Activated naive CD4-positive, alpha-beta T cell treated with anti-CD3 and anti-CD28 coated beads, Interleukin-2, amount 10 ng/mL, durations not matched to agents 7 days and 5 days (primary cell): ENCODE data around the gene RAD51.

ENCODE experiments used
- CTCF ChIA-PET: fragments of 350-600 bp; sonication (Branson Sonifier 250); formaldehyde crosslinking; loops from one replicate; lab custom pipeline; 2021; ENCODE audit warnings: antibody characterized with exemption; lab: Charles Lee
- DNase-seq: peaks from one replicate; pipeline ENCODE4 v3.0.0-alpha.2; 2020
- H3K27ac Mint-ChIP-seq: one replicate; pipeline ENCODE4 v1.8.0; 2021; ENCODE audit warnings: mild to moderate bottlenecking, moderate library complexity, mixed read lengths
- H3K27me3 Mint-ChIP-seq: one replicate; pipeline ENCODE4 v1.8.0; 2021; ENCODE audit warnings: mild to moderate bottlenecking, mixed read lengths
- H3K36me3 Mint-ChIP-seq: one replicate; pipeline ENCODE4 v1.8.0; 2021; ENCODE audit warnings: mixed read lengths
- H3K4me1 Mint-ChIP-seq: one replicate; pipeline ENCODE4 v1.8.0; 2021; ENCODE audit warnings: mixed read lengths
- H3K4me3 Mint-ChIP-seq: one replicate; pipeline ENCODE4 v1.8.0; 2021; ENCODE audit warnings: mild to moderate bottlenecking, moderate library complexity, mixed read lengths
- H3K9me3 Mint-ChIP-seq: one replicate; pipeline ENCODE4 v1.8.0; 2021; ENCODE audit warnings: mixed read lengths

The RAD51 gene

DNA sequence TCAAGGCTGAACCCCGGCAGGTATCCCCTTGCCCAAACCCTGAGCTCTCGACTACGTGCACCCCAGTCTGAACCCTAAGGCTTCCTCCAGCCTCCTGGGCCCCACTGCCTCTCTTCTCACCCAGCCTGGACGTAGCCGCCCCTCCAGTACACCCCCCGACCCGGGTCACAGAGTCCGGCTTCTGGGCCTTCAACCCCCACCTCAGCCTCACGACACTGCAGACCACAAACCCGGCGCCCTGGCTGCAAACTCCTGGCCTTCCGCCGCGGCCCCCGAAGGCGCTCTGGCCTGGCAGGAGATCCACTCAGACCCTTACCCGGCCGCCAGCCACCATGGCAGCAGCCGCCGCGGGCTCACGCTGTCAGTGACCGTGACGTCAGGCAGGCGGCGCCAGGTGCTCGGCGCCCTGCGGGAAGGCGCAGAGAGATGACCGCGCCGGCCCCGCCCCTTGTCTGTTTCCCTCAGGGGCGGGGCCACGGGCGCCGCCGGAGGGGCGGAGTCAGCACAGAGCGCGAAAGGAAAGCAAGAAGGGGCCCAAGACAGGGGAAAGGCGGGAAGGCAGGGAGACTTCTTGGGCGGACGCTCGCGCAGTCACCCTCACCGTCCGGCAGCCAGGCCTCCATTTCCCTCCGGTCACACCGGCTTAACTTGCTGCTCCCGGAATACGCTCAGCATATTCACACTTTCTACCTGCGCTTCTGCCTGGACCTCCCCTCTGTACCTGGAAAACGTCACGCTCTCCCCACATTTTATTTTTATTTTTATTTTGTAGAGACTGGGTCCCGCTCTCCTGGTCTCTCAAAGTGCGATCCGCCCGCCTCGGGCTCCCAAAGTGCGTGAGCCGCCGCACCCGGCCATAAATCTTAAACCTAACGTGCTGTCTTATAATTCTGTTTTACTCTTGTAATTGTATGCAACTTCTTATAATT is 60.2 kb downstream of the RAD51 start, which contains the start of gene RMDN3:
Gene RMDN3 (minus strand): TSS at position 372 of the 929 bp plus-strand sequence. CDS start 471 bp downstream, outside the sequence.
- Mint-ChIP-seq H3K4me3 (peak within 1 kb of the TSS; percentile 89), H3K36me3 (peaks cover 24% of the 10 kb centered on the region), H3K9me3 (no peaks in the 10 kb centered on the region)

DNA sequence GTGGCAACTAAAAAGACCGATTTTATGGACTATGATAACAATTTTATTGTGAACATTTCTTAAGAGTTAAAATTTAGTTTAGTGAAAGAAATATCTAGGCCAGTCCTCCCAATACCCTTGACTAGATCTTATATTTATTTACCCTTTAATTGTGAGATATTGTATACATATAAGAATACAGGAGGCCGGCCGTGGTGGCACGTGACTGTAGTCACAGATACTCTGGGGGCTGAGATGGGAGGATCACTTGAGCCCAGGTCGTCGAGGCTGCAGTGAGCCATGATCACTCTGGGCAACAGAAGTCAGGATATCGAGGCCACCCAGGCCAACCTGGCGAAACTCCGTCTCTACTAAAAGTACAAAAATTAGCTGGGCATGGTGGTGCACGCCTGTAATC is 60.8 kb downstream of the RAD51 start:
- H3K9me3 Mint-ChIP-seq, result no peaks in the 10 kb centered on the region
- peak overlapping the region; percentile 98 for H3K27ac Mint-ChIP-seq
- H3K4me1 Mint-ChIP-seq, result peaks cover 45% of the 10 kb centered on the region
- peaks cover 10% of the 10 kb centered on the region for H3K27me3 Mint-ChIP-seq
- H3K36me3 Mint-ChIP-seq, result peaks cover 23% of the 10 kb centered on the region
- CTCF ChIA-PET, result no interaction called here
- DNase-seq, result no peak
- peak overlapping the region; percentile 89 for H3K4me3 Mint-ChIP-seq

More for the DNA sequence above, 60.2 kb downstream of the RAD51 start, which contains the start of gene RMDN3:
- Mint-ChIP-seq H3K27ac (peak within 1 kb of the TSS; percentile 98), H3K27me3 (peaks cover 4% of the 10 kb centered on the region), H3K4me1 (peaks cover 48% of the 10 kb centered on the region)
- DNase-seq, result peak; percentile 94
- CTCF ChIA-PET, result no interaction called here

DNA sequence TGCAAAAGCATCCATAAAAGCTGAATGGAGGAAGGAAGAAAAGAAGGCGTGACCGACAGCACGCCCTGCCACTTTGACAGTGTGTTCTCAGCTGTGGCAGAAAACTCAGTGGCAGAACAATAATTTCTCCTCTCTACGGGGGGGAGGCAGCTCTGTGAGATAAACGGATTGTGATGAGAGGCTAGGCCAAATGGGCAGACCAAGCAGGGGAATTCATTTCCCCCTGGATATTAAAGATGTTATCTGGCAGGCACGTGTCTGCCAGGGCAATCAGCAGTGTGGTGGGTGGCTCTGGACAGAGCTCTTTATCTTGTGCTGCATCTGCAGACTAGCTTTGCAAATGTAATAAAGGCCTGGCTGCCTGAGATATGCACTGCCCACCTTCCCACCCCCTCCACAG is 62.0 kb downstream of the RAD51 start:
- Mint-ChIP-seq H3K9me3 (no peaks in the 10 kb centered on the region), H3K27me3 (peaks cover 10% of the 10 kb centered on the region), H3K27ac (peak overlapping the region; percentile 60), H3K4me1 (peaks cover 36% of the 10 kb centered on the region), H3K4me3 (peak overlapping the region; percentile 41), H3K36me3 (peaks cover 13% of the 10 kb centered on the region)
- DNase-seq, result no peak
- CTCF ChIA-PET, result interaction anchor here (1.6 kb wide), 1 partner anchor 142 kb away, joined by 3 read pairs; no protein-coding TSS in a partner anchor

DNA sequence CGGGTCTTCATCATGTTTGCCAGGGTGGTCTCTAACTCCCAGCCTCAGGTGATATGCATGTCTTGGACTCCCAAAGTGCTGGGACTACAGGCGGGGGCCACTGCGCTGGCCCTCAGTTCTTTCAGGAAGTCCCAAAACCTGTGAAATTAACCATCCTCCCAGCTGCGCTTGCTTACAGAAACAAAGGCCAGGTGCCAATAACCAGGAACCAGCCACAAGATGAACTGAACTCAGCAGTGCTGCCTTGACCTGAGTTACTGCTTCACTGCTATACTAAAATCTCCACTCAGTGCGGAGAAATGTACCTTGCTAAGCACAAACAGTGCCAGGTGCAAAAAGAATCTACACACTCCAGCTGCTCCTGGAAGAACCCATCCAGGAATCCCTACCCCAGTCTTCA is 65.0 kb downstream of the RAD51 start:
- CTCF ChIA-PET, result interaction anchor here (1.3 kb wide), 1 partner anchor 22 kb away, joined by 3 read pairs; no protein-coding TSS in a partner anchor

DNA sequence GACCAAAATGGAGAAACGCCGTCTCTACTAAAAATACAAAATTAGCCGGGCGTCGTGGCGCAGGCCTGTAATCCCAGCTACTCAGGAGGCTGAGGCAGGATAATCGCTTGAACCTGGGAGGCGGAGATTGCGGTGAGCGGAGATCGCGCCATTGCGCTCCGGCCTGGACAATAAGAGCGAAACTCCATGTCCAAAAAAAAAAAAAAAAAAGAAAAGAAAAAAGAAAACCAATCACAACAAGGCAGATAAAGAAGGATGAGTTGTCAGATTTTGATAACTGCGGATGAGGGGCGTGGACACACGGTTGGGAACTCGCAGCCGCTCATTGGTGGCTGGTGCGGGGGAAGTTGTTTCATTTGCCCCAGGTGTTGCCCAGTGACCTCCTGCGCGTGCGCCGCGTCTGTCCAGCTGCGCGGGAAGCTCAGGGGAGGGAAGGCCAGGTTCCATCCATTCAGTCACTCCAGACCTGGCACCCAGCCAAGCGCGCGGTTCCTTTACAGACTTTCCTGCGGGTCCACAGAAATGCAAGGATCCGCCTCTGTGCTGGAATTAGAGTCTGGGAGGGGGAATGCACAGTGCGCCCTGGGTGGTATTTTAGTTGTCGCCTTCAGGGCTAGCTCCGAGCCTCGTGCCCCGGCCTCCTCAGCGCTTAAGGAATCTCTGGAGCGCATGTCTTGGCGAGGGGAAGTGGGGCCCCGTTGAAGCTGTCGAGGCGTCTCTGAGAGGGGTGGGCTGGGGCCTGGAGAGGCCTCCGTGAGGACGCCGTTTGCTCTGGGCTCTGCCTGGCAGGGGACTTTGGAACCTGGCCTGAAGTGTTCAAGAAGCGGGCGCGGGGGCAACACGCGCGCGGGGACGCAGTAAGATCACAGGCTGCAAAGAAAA is 68.2 kb downstream of the RAD51 start:
- peak; percentile 65 for DNase-seq
- CTCF ChIA-PET, result interaction anchor here (1.4 to 1.6 kb wide), 2 partner anchors 19 to 129 kb away, joined by 3 to 7 read pairs; no protein-coding TSS in a partner anchor
- Mint-ChIP-seq H3K9me3 (no peaks in the 10 kb centered on the region), H3K4me1 (peaks cover 34% of the 10 kb centered on the region), H3K27me3 (peaks cover 19% of the 10 kb centered on the region), H3K27ac (peak overlapping the region; percentile 92), H3K36me3 (peaks cover 2% of the 10 kb centered on the region), H3K4me3 (peak overlapping the region; percentile 74)

More for the DNA sequence above, 65.0 kb downstream of the RAD51 start:
- no peak overlapping the region for H3K4me3 Mint-ChIP-seq
- H3K4me1 Mint-ChIP-seq, result peaks cover 32% of the 10 kb centered on the region
- H3K9me3 Mint-ChIP-seq, result no peaks in the 10 kb centered on the region
- no peak for DNase-seq
- H3K27ac Mint-ChIP-seq, result peak overlapping the region; percentile 46
- H3K36me3 Mint-ChIP-seq, result no peaks in the 10 kb centered on the region
- H3K27me3 Mint-ChIP-seq, result peaks cover 19% of the 10 kb centered on the region

DNA sequence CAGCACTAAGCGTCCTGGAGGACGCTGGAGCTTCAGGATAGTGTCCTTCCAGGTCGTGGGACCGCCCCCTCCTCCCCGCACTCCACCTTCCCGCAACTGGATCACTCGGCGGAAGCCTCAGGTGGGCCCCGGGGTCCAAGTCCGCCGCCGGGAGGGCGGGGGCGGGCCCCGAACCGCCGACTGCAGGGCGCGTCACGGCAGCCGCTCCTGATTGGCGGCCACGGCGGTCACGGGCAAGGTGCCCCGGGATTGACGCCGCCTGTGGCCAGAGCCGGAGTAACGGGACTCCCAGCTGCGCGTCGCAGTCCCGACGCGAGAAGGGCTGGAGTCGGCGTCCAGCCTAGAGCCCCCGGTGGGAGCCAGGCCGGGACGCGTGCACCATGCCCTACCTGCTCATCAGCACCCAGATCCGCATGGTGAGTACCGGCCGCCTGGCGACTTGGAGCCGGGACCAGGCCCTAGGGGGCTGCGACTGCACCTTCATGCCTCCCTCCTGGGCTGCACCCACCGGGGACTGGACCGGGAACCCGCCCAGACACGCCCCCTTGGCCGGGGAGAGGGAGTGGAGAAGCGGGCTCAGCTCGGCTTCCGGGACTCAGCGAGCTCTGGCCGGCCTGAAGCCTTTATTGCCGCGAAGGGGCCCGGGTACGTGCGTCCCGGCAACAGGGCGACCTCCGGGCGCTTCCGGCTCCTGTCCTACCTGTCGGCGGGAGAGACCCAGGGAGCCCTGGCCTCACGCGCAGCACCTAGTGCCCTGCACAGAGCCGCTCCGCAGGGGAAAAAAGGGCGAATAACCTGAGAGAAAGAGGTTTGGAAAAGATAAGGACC is 69.0 kb downstream of the RAD51 start, which contains the start of gene GCHFR:
Gene GCHFR (plus strand): TSS at position 268 of the 828 bp plus-strand sequence. CDS start 113 bp downstream, at position 381.
- no peaks in the 10 kb centered on the region for H3K9me3 Mint-ChIP-seq
- peak; percentile 83 for DNase-seq
- CTCF ChIA-PET, result interaction anchor here (1.4 to 1.6 kb wide), 2 partner anchors 19 to 128 kb away, joined by 3 to 7 read pairs; no protein-coding TSS in a partner anchor
- H3K4me3 Mint-ChIP-seq, result peak within 1 kb of the TSS; percentile 74
- H3K27me3 Mint-ChIP-seq, result peaks cover 19% of the 10 kb centered on the region
- peak within 1 kb of the TSS; percentile 92 for H3K27ac Mint-ChIP-seq
- peaks cover 8% of the 10 kb centered on the region for H3K36me3 Mint-ChIP-seq
- peaks cover 42% of the 10 kb centered on the region for H3K4me1 Mint-ChIP-seq

DNA sequence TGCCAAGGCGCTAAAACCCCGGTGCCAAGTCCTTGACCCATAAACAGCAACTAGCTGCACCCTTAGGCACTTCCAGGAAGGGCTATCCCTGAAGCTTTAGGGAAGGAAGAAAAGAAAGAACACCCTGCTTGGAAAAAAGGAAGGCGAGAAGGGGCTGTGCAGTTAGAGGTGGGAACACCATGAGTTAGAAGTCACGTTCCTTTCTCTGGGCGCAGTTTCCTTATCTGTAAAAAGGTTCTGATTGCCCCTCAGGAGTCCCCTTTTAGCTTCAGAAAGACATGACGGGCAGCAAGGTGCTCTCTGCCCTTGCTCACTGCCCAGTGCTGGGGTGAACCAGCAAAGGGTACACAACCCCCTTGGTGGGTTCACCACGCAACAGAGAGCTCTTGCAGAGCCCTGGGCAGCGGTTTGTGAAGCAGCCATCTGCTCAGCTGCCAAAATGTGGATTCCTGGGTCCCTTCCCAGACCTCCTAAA is 69.7 kb downstream of the RAD51 start:
- H3K4me3 Mint-ChIP-seq, result peak overlapping the region; percentile 74
- DNase-seq, result no peak
- no peaks in the 10 kb centered on the region for H3K9me3 Mint-ChIP-seq
- CTCF ChIA-PET, result interaction anchor here (1.3 to 1.6 kb wide), 2 partner anchors 15 to 18 kb away, joined by 3 to 7 read pairs; no protein-coding TSS in a partner anchor
- peaks cover 10% of the 10 kb centered on the region for H3K36me3 Mint-ChIP-seq
- peak overlapping the region; percentile 92 for H3K27ac Mint-ChIP-seq
- H3K27me3 Mint-ChIP-seq, result peaks cover 19% of the 10 kb centered on the region
- peaks cover 49% of the 10 kb centered on the region for H3K4me1 Mint-ChIP-seq

DNA sequence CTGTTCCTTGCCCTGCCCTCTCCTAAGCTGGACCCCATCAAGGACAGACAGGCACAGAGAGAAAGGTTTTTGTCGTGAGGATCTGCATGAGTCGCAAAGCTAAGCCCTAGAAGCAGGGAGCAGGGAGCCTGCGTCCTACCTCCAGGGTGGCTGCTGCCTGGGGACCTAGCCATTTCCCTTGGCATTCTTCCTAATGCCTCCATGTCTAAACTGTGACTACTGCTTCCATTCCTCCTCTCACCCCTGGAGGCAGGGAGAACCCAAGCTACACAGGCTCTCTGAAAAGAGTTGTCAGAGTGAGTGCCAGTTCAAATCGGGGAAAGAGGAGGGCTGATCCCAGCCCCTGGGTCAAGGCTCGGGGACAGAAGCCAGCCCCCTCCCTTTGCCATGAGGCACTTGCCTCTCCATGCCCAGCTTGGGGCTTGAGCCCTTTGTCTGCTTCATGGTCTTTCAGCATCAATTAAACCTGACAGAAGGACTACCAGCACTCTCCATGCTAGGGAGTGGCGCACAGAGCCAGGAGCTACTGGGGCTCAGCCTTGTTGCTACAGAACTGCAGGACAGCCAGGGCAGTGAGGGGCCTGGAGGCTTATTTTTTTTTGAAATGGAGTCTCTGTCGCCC is 71.3 kb downstream of the RAD51 start:
- CTCF ChIA-PET, result interaction anchor here (0.6 to 0.9 kb wide), 2 partner anchors 16 to 440 kb away, joined by 3 read pairs; no protein-coding TSS in a partner anchor
- DNase-seq, result no peak
- H3K4me1 Mint-ChIP-seq, result peaks cover 56% of the 10 kb centered on the region
- H3K27ac Mint-ChIP-seq, result peak overlapping the region; percentile 78
- peaks cover 9% of the 10 kb centered on the region for H3K27me3 Mint-ChIP-seq
- no peak overlapping the region for H3K4me3 Mint-ChIP-seq
- no peaks in the 10 kb centered on the region for H3K9me3 Mint-ChIP-seq
- peaks cover 16% of the 10 kb centered on the region for H3K36me3 Mint-ChIP-seq

DNA sequence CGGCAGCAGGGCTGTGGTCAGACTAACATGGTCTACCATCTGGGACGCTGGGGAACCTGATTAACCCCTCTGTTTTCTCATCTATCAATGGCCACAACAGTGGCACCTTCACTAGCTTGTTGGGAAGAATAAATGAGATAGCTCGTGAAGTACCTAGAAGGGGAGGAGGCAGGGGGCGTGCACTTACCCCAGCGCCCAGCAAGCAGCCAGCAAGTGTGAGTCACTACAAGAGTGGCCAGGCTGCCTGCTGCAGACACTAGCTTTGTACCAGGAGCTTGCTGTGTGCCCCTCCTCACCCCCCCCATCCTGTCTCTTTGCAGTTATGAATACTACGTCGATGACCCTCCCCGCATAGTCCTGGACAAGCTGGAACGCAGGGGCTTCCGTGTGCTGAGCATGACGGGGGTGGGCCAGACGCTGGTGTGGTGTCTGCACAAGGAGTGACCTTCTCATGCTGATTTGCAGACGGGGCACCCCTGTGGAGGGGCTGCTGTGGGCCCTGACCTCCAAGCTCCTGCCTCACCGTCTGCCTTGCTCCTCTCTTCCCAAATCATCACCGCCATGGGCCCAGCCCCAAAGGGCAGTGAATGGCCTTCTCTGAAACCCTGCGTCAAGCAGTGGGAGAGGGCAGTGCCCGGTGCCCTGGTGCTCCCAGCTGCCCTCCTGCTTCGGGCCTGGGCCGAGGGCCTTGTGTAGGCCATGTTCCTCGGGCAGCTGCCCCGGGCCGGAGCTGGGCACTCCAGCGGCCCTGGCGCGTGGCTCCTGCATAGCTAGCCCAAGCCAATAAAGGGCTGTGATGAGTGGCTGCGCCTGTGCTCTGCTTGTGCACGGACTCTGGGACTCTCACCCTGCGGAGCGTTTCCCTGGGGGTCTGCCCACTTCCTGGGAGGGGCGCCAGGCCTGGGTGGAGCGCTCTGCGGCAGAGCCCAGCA is 72.2 kb downstream of the RAD51 start:
- DNase-seq, result no peak
- Mint-ChIP-seq H3K27me3 (peaks cover 9% of the 10 kb centered on the region), H3K27ac (no peak overlapping the region), H3K4me1 (peaks cover 56% of the 10 kb centered on the region), H3K36me3 (peaks cover 17% of the 10 kb centered on the region), H3K4me3 (no peak overlapping the region), H3K9me3 (no peaks in the 10 kb centered on the region)
- CTCF ChIA-PET, result interaction anchor here (0.6 kb wide), 1 partner anchor 441 kb away, joined by 3 read pairs; no protein-coding TSS in a partner anchor

DNA sequence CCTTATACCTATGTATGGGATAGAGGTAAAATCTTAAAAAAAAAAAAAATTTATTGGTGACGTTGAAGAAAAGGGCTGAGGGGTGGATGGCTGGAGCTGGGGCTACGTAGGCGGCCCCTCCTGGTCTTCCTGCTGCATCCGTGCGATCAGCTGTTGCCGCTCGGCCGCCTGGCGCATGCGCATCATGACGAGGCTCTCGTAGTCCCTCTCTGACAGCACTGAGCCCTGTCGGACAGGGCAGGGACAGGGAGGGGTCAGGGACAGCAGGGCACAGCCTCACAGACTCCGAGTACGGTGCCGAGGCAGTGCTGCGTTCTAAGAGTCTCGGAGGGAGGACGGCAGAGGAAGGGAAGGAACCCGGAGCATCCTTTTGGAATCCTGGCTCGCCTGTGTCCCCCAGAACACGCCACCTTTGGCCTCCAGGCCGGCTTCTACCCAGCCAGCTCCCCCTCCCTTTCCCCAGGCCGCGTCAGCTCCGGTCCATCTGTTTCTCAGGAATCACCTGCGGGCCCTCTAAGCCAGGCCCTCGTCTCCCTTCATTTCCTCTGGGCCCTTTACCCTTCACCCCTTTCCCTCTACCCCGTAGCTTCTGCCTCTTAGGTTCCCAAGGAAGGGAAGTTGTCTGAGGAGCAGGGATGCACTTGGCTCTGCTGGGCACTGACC is 73.0 kb downstream of the RAD51 start:
- peak overlapping the region; percentile 52 for H3K27ac Mint-ChIP-seq
- peaks cover 19% of the 10 kb centered on the region for H3K36me3 Mint-ChIP-seq
- no peak overlapping the region for H3K4me3 Mint-ChIP-seq
- CTCF ChIA-PET, result interaction anchor here (0.6 kb wide), 1 partner anchor 332 kb away, joined by 4 read pairs; no protein-coding TSS in a partner anchor
- peaks cover 8% of the 10 kb centered on the region for H3K27me3 Mint-ChIP-seq
- no peaks in the 10 kb centered on the region for H3K9me3 Mint-ChIP-seq
- DNase-seq, result no peak
- H3K4me1 Mint-ChIP-seq, result peaks cover 52% of the 10 kb centered on the region
